Natural killer cell (primary cell): ENCODE measurements around the gene GALNT10. TPM values are rescaled to one million over a fixed set of nuclear protein-coding genes. Genes with fewer than 3 reads are reported as not detected.
A peak's percentile ranks its signal among the peaks of the same experiment; 100 is the strongest.

ENCODE experiments used
- ATAC-seq, 3 donors: fragments of 150-1000 bp in 2 of 3; fragments of 200-7000 bp in 1 of 3; cut with Tn5 transposase; 1 replicate in 1 of 3; 2 replicates in 2 of 3; pipeline ENCODE4 v1.10.0; 2021; ENCODE audit warnings: mild to moderate bottlenecking in 2 of 3, moderate library complexity in 2 of 3
- DNase-seq, 2 donors: peaks; one replicate each; pipeline versions ENCODE4 v3.0.0 to v3.0.0-alpha.2; 2013 to 2021; ENCODE audit warnings: mixed read lengths in 1 of 2
- H3K27ac ChIP-seq: one replicate; pipeline ENCODE4 v1.5.1; 2013; ENCODE audit warnings: mild to moderate bottlenecking, low read length
- H3K27me3 ChIP-seq: one replicate; pipeline ENCODE4 v1.6.1; 2013; ENCODE audit warnings: low read length; ENCODE audit not compliant: control insufficient read depth, insufficient read depth
- H3K36me3 ChIP-seq: one replicate; pipeline ENCODE4 v1.6.1; 2013; ENCODE audit warnings: low read length; ENCODE audit not compliant: control insufficient read depth, insufficient read depth
- H3K4me1 ChIP-seq: one replicate; pipeline ENCODE4 v1.6.1; 2013; ENCODE audit warnings: low read length; ENCODE audit not compliant: control insufficient read depth, insufficient read depth
- H3K4me3 ChIP-seq: one replicate; pipeline ENCODE4 v1.5.1; 2013; ENCODE audit warnings: low read length
- H3K9me3 ChIP-seq: one replicate; pipeline ENCODE4 v1.6.1; 2013; ENCODE audit warnings: low read length; ENCODE audit not compliant: control insufficient read depth, insufficient read depth
- H3K27ac Mint-ChIP-seq, 2 donors: one replicate each; pipeline ENCODE4 v1.8.0; 2022; ENCODE audit warnings: mild to moderate bottlenecking in 2 of 2, mixed read lengths in 2 of 2, moderate library complexity in 1 of 2
- H3K27me3 Mint-ChIP-seq, 2 donors: one replicate each; pipeline ENCODE4 v1.8.0; 2022; ENCODE audit warnings: low read depth in 2 of 2, mixed read lengths in 2 of 2
- H3K36me3 Mint-ChIP-seq: one replicate; pipeline ENCODE4 v1.8.0; 2022; ENCODE audit warnings: mixed read lengths
- H3K4me1 Mint-ChIP-seq, 2 donors: one replicate each; pipeline ENCODE4 v1.8.0; 2022; ENCODE audit warnings: mixed read lengths in 2 of 2
- H3K4me3 Mint-ChIP-seq: one replicate; pipeline ENCODE4 v1.8.0; 2022; ENCODE audit warnings: mild to moderate bottlenecking, moderate library complexity, mixed read lengths
- H3K9me3 Mint-ChIP-seq, 2 donors: one replicate each; pipeline ENCODE4 v1.8.0; 2022; ENCODE audit warnings: mixed read lengths in 2 of 2
- CTCF ChIP-seq: fragments of 200-600 bp; IDR thresholded peaks from one replicate; pipeline ENCODE4 v1.8.0; 2022; ENCODE audit warnings: antibody characterized with exemption
- WGBS: methylation state at CpG from one replicate; pipeline ENCODE4 v1.1.7; 2013; ENCODE audit warnings: missing lambda C conversion rate; ENCODE audit not compliant: insufficient coverage; 5-methylcytosine and 5-hydroxymethylcytosine counted together
- intact Hi-C: fragments of 100-400 bp; cut with micrococcal nuclease; formaldehyde crosslinking; loops from one replicate; pipeline ENCODE4 v1.14.2; 2022
- total RNA-seq, 4 donors: library from RNA; stranded (reverse); fragments of 120-200 nt in 1 of 4; gene quantifications; one replicate each; pipeline versions ENCODE4 v1.2.3 to v1.2.4, GENCODE V29; 2013 to 2022

Gene GALNT10
- total RNA-seq, 3 donors from 2014 or later (not counting 1 experiment from before 2014, with no cell fraction given) = 77.0 to 92.6 (median 77.6) TPM

- H3K27me3 Mint-ChIP-seq = no peaks in the 10 kb centered on the region
- H3K27ac ChIP-seq = no peak overlapping the region
- DNase-seq (no peak), ATAC-seq (no peak)
- H3K27ac Mint-ChIP-seq = peak overlapping the region; percentile 2 to 25
- no peaks in the 10 kb centered on the region for H3K4me1 ChIP-seq
- no peaks in the 10 kb centered on the region for H3K9me3 ChIP-seq
- 91% methylated on average over 2 of the region's 2 CpGs for WGBS
- intact Hi-C loops = no loop called here
- no peak overlapping the region for H3K4me3 ChIP-seq
- no peaks in the 10 kb centered on the region for H3K36me3 Mint-ChIP-seq
- H3K4me1 Mint-ChIP-seq = peaks cover 28 to 33% of the 10 kb centered on the region in 2 donors
- H3K4me3 Mint-ChIP-seq = no peak overlapping the region
- peaks cover 25% of the 10 kb centered on the region for H3K36me3 ChIP-seq
- peaks cover 0 to 3% of the 10 kb centered on the region in 2 donors for H3K9me3 Mint-ChIP-seq
- H3K27me3 ChIP-seq = no peaks in the 10 kb centered on the region
- TF ChIP-seq CTCF = no peak
Observed at GRCh38 chr5:154422298-154422697, 231.8 kb downstream of the GALNT10 start.

- no peaks in the 10 kb centered on the region for H3K36me3 ChIP-seq
- H3K4me3 Mint-ChIP-seq = no peak overlapping the region
Observed at GRCh38 chr5:154428208-154428607, 237.7 kb downstream of the GALNT10 start.

GRCh38 chr5:154429341-154429740 is 238.8 kb downstream of the GALNT10 start:
- Mint-ChIP-seq H3K4me1 (peaks cover 24 to 27% of the 10 kb centered on the region in 2 donors), H3K9me3 (no peaks in the 10 kb centered on the region), H3K27ac (peak overlapping the region in 1 of 2 donors; percentile 50), H3K36me3 (no peaks in the 10 kb centered on the region), H3K4me3 (no peak overlapping the region), H3K27me3 (no peaks in the 10 kb centered on the region)
- no peak overlapping the region for H3K27ac ChIP-seq
- no peak overlapping the region for H3K4me3 ChIP-seq
- DNase-seq (no peak), ATAC-seq (no peak)
- intact Hi-C loops = no loop called here
- no peak for TF ChIP-seq CTCF
- H3K9me3 ChIP-seq = no peaks in the 10 kb centered on the region
- H3K27me3 ChIP-seq = no peaks in the 10 kb centered on the region
- peaks cover 2% of the 10 kb centered on the region for H3K36me3 ChIP-seq
- 100% methylated on average over 1 of the region's 1 CpG for WGBS
- no peaks in the 10 kb centered on the region for H3K4me1 ChIP-seq

More at GRCh38 chr5:154428208-154428607, 237.7 kb downstream of the GALNT10 start:
- Histone ChIP-seq H3K9me3 (no peaks in the 10 kb centered on the region), H3K4me3 (no peak overlapping the region), H3K4me1 (no peaks in the 10 kb centered on the region), H3K27ac (no peak overlapping the region), H3K27me3 (no peaks in the 10 kb centered on the region)
- Mint-ChIP-seq H3K9me3 (peaks cover 0 to under 1% of the 10 kb centered on the region in 2 donors), H3K27me3 (no peaks in the 10 kb centered on the region), H3K4me1 (peaks cover 30 to 38% of the 10 kb centered on the region in 2 donors), H3K36me3 (no peaks in the 10 kb centered on the region), H3K27ac (no peak overlapping the region)
- TF ChIP-seq CTCF = no peak
- ATAC-seq (no peak), DNase-seq (no peak)
- WGBS = no CpG with 5 or more reads among the region's 3 CpGs
- intact Hi-C loops = no loop called here

DNA sequence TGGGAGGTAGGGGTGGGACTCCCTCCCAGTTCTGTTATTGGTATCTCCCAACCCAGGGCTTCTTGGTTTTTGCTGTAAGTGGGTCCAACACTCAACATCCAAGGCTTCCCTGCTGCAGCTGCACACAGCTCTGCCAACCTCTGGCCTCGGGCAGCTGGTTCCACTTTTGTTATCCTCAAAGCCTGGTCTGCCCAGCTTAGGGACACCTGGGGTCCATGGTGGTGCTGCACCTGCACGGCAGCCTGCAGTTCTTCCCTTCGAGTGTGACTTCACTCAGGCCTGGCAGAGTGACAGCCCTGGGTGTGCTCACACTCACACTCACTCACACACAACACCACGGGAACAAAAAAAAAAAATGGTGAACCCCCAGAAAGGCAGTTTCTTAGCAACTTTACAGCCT is 239.9 kb downstream of the GALNT10 start:
- no peak for TF ChIP-seq CTCF
- Mint-ChIP-seq H3K4me1 (peaks cover 20 to 23% of the 10 kb centered on the region in 2 donors), H3K27me3 (no peaks in the 10 kb centered on the region), H3K4me3 (no peak overlapping the region), H3K27ac (no peak overlapping the region), H3K9me3 (no peaks in the 10 kb centered on the region), H3K36me3 (no peaks in the 10 kb centered on the region)
- peaks cover 6% of the 10 kb centered on the region for H3K36me3 ChIP-seq
- no peak overlapping the region for H3K4me3 ChIP-seq
- no peaks in the 10 kb centered on the region for H3K4me1 ChIP-seq
- intact Hi-C loops = no loop called here
- H3K27me3 ChIP-seq = no peaks in the 10 kb centered on the region
- 93% methylated on average over 4 of the region's 4 CpGs for WGBS
- H3K9me3 ChIP-seq = no peaks in the 10 kb centered on the region
- DNase-seq (no peak), ATAC-seq (no peak)
- no peak overlapping the region for H3K27ac ChIP-seq
